ENCODE results near the gene LGALS8. TPM values are rescaled to one million over a fixed set of nuclear protein-coding genes. Genes with fewer than 3 reads are reported as not detected.
A peak's percentile ranks its signal among the peaks of the same experiment; 100 is the strongest.

The LGALS8 gene
- total RNA-seq, 4 donors from 2014 or later, result 32.8 to 83.3 (median 51.9) TPM

- peak overlapping the region; percentile 79 to 96 (median 88) for H3K4me3 ChIP-seq
- no peaks in the 10 kb centered on the region for H3K9me3 ChIP-seq
- DNase-seq (ENCODE audit: extremely low spot score), result no peak
- H3K4me1 ChIP-seq, result peaks cover 10 to 19% (median 15%) of the 10 kb centered on the region in 4 donors
- TF ChIP-seq POLR2AphosphoS5 (IDR thresholded peaks at IDR 0.05), result no peak
- TF ChIP-seq POLR2A (IDR thresholded peaks at IDR 0.05; ENCODE audit: low read depth), result no peak
- no peak for TF ChIP-seq EP300 (IDR thresholded peaks at IDR 0.05)
- no peak for TF ChIP-seq CTCF (IDR thresholded peaks at IDR 0.05)
- intact Hi-C loops (cut with DNase I), result loop anchor here (10.0 kb wide), 1 partner anchor 420 kb away; no protein-coding TSS in a partner anchor
- H3K27me3 ChIP-seq, result no peaks in the 10 kb centered on the region
- WGBS, result 14% methylated on average over 3 of the region's 3 CpGs
- peaks cover 9 to 36% (median 26%) of the 10 kb centered on the region in 4 donors for H3K36me3 ChIP-seq
- peak overlapping the region; percentile 84 to 91 (median 88) for H3K27ac ChIP-seq (replicated peaks in 1 of 4)
Measured at GRCh38 chr1:236524895-236525184, 1.1 kb downstream of the LGALS8 start.

GRCh38 chr1:236526079-236526478 is 2.3 kb downstream of the LGALS8 start:
- H3K27ac ChIP-seq (replicated peaks in 1 of 4), result no peak overlapping the region
- H3K4me3 ChIP-seq, result no peak overlapping the region
- H3K27me3 ChIP-seq, result no peaks in the 10 kb centered on the region
- H3K4me1 ChIP-seq, result peaks cover 10 to 19% (median 15%) of the 10 kb centered on the region in 4 donors
- TF ChIP-seq CTCF (IDR thresholded peaks at IDR 0.05) (no peak), POLR2A (IDR thresholded peaks at IDR 0.05; ENCODE audit: low read depth) (no peak), EP300 (IDR thresholded peaks at IDR 0.05) (no peak), POLR2AphosphoS5 (IDR thresholded peaks at IDR 0.05) (no peak)
- H3K9me3 ChIP-seq, result no peaks in the 10 kb centered on the region
- H3K36me3 ChIP-seq, result peaks cover 9 to 44% (median 27%) of the 10 kb centered on the region in 4 donors
- DNase-seq (ENCODE audit: extremely low spot score), result no peak
- intact Hi-C loops (cut with DNase I), result loop anchor here (10.0 kb wide), 1 partner anchor 421 kb away; no protein-coding TSS in a partner anchor
- WGBS, result 92% methylated on average over 3 of the region's 3 CpGs

- WGBS, result 100% methylated on average over 1 of the region's 1 CpG
- H3K4me1 ChIP-seq, result peaks cover 8 to 29% (median 11%) of the 10 kb centered on the region in 4 donors
- TF ChIP-seq POLR2AphosphoS5 (IDR thresholded peaks at IDR 0.05) (no peak), POLR2A (IDR thresholded peaks at IDR 0.05; ENCODE audit: low read depth) (no peak), CTCF (IDR thresholded peaks at IDR 0.05) (no peak), EP300 (IDR thresholded peaks at IDR 0.05) (no peak)
- no peak overlapping the region for H3K27ac ChIP-seq (replicated peaks in 1 of 4)
- no peak overlapping the region for H3K4me3 ChIP-seq
- no peak for DNase-seq (ENCODE audit: extremely low spot score)
- no peaks in the 10 kb centered on the region for H3K9me3 ChIP-seq
- H3K36me3 ChIP-seq, result peaks cover 9 to 76% (median 33%) of the 10 kb centered on the region in 4 donors
- H3K27me3 ChIP-seq, result no peaks in the 10 kb centered on the region
- intact Hi-C loops (cut with DNase I), result no loop called here
Measured at GRCh38 chr1:236530286-236530685, 6.5 kb downstream of the LGALS8 start.

- intact Hi-C loops (cut with DNase I), result no loop called here
- Histone ChIP-seq H3K36me3 (peaks cover 9 to 78% (median 32%) of the 10 kb centered on the region in 4 donors), H3K4me3 (no peak overlapping the region), H3K27ac (replicated peaks in 1 of 4) (no peak overlapping the region), H3K27me3 (no peaks in the 10 kb centered on the region), H3K9me3 (no peaks in the 10 kb centered on the region), H3K4me1 (peaks cover 5 to 23% (median 9%) of the 10 kb centered on the region in 4 donors)
- TF ChIP-seq CTCF (IDR thresholded peaks at IDR 0.05) (no peak), EP300 (IDR thresholded peaks at IDR 0.05) (no peak), POLR2A (IDR thresholded peaks at IDR 0.05; ENCODE audit: low read depth) (no peak), POLR2AphosphoS5 (IDR thresholded peaks at IDR 0.05) (no peak)
- DNase-seq (ENCODE audit: extremely low spot score), result no peak
- WGBS, result 76% methylated on average over 5 of the region's 5 CpGs
Measured at GRCh38 chr1:236530959-236531358, 7.2 kb downstream of the LGALS8 start.

- WGBS, result 93% methylated on average over 4 of the region's 4 CpGs
- H3K27ac ChIP-seq (replicated peaks in 1 of 4), result no peak overlapping the region
- H3K36me3 ChIP-seq, result peaks cover 0 to 73% (median 18%) of the 10 kb centered on the region in 4 donors
- H3K4me1 ChIP-seq, result peaks cover 5 to 23% (median 9%) of the 10 kb centered on the region in 4 donors
- no peak for DNase-seq (ENCODE audit: extremely low spot score)
- H3K9me3 ChIP-seq, result no peaks in the 10 kb centered on the region
- H3K4me3 ChIP-seq, result no peak overlapping the region
- no peaks in the 10 kb centered on the region for H3K27me3 ChIP-seq
- intact Hi-C loops (cut with DNase I), result no loop called here
- no peak for TF ChIP-seq CTCF (IDR thresholded peaks at IDR 0.05)
- no peak for TF ChIP-seq POLR2A (IDR thresholded peaks at IDR 0.05; ENCODE audit: low read depth)
- TF ChIP-seq EP300 (IDR thresholded peaks at IDR 0.05), result no peak
- TF ChIP-seq POLR2AphosphoS5 (IDR thresholded peaks at IDR 0.05), result no peak
Measured at GRCh38 chr1:236532850-236533249, 9.1 kb downstream of the LGALS8 start.

Data from esophagus muscularis mucosa (tissue), 4 donors.